HEK293 (cell line): ENCODE results near the gene CTBP1.

Source experiments
- CTCF ChIA-PET: fragments of 350-600 bp; formaldehyde crosslinking; extraction: SDS; loops from one replicate; lab custom pipeline; 2021; ENCODE audit warnings: antibody characterized with exemption; lab: Yijun Ruan, JAX
- POLR2A ChIA-PET: fragments of 300-600 bp; formaldehyde crosslinking; extraction: SDS; loops from one replicate; lab custom pipeline; 2020; ENCODE audit warnings: antibody characterized with exemption, inconsistent platforms; lab: Yijun Ruan, JAX
- H3K27ac ChIP-seq: fragments of 200-500 bp; sonication (Bioruptor generic); 2 replicates; pipeline ENCODE4 v1.5.1; 2014; ENCODE audit warnings: low read depth, low read length, control low read depth, inconsistent platforms; ENCODE audit errors: extremely low read depth
- H3K36me3 ChIP-seq, 2 experiments: fragments of 200-500 bp in 1 of 2; sonication (Bioruptor generic) in 1 of 2; 1 replicate in 1 of 2; 2 replicates in 1 of 2; pipeline ENCODE4 v1.5.1; 2014 to 2017; ENCODE audit warnings: inconsistent platforms in 2 of 2, low read length in 2 of 2; ENCODE audit not compliant: control insufficient read depth in 2 of 2, insufficient read depth in 1 of 2
- H3K4me1 ChIP-seq: fragments of 200-500 bp; sonication (Bioruptor generic); 2 replicates; pipeline ENCODE4 v1.5.1; 2014; ENCODE audit warnings: mild to moderate bottlenecking, low read length, inconsistent platforms; ENCODE audit not compliant: control insufficient read depth, insufficient read depth
- H3K4me3 ChIP-seq: 2 replicates; pipeline ENCODE4 v1.5.1; 2011; ENCODE audit warnings: low read depth, mild to moderate bottlenecking, control low read depth, low read length, moderate library complexity
- H3K9me3 ChIP-seq: fragments of 200-500 bp; sonication (Bioruptor generic); 2 replicates; pipeline ENCODE4 v1.5.1; 2014; ENCODE audit warnings: low read depth, low read length, inconsistent platforms; ENCODE audit not compliant: control insufficient read depth, insufficient read depth
- BCL11A ChIP-seq: fragments of 450-650 bp; formaldehyde crosslinking; IDR thresholded peaks from 2 replicates; pipeline ENCODE4 v1.5.1; 2016; ENCODE audit warnings: low read depth, missing biosample characterization, missing genetic modification characterization
- GFI1B ChIP-seq: fragments of 450-650 bp; formaldehyde crosslinking; IDR thresholded peaks from 2 replicates; pipeline ENCODE4 v1.5.1; 2016; ENCODE audit warnings: missing biosample characterization, missing genetic modification characterization
- GLI4 ChIP-seq: fragments of 450-650 bp; formaldehyde crosslinking; IDR thresholded peaks from 2 replicates; pipeline ENCODE4 v1.5.1; 2016; ENCODE audit warnings: missing biosample characterization, missing genetic modification characterization
- HOXD13 ChIP-seq: sonication (generic); formaldehyde crosslinking; IDR thresholded peaks from 2 replicates; pipeline ENCODE4 v1.8.0; 2022; ENCODE audit warnings: missing genetic modification reagents, borderline replicate concordance
- MZF1 ChIP-seq: fragments of 450-650 bp; formaldehyde crosslinking; IDR thresholded peaks from 2 replicates; pipeline ENCODE4 v1.5.1; 2017; ENCODE audit warnings: missing biosample characterization, missing genetic modification characterization, borderline replicate concordance
- PRDM2 ChIP-seq: fragments of 450-650 bp; formaldehyde crosslinking; IDR thresholded peaks from 2 replicates; pipeline ENCODE4 v1.5.1; 2016; ENCODE audit warnings: missing biosample characterization, missing genetic modification characterization, borderline replicate concordance
- REPIN1 ChIP-seq: fragments of 450-650 bp; formaldehyde crosslinking; IDR thresholded peaks from 2 replicates; pipeline ENCODE4 v1.5.1; 2017; ENCODE audit warnings: missing biosample characterization, missing genetic modification characterization, low read depth
- ZBTB11 ChIP-seq: fragments of 450-650 bp; formaldehyde crosslinking; conservative IDR thresholded peaks from 2 replicates; pipeline ENCODE4 v1.5.1; 2016; ENCODE audit warnings: low read depth, missing biosample characterization, missing genetic modification characterization
- ZBTB26 ChIP-seq: fragments of 450-650 bp; formaldehyde crosslinking; optimal IDR thresholded peaks from 2 replicates; pipeline ENCODE3; 2016; ENCODE audit warnings: missing biosample characterization, mild to moderate bottlenecking, missing genetic modification characterization
- ZEB2 ChIP-seq: fragments of 450-650 bp; formaldehyde crosslinking; IDR thresholded peaks from 2 replicates; pipeline ENCODE4 v1.5.1; 2016; ENCODE audit warnings: missing biosample characterization, missing genetic modification characterization
- ZNF10 ChIP-seq: fragments of 450-650 bp; formaldehyde crosslinking; IDR thresholded peaks from 2 replicates; pipeline ENCODE4 v1.5.1; 2017; ENCODE audit warnings: missing biosample characterization, missing genetic modification characterization
- ZNF2 ChIP-seq: fragments of 450-650 bp; formaldehyde crosslinking; IDR thresholded peaks from 2 replicates; pipeline ENCODE4 v1.5.1; 2016; ENCODE audit warnings: missing biosample characterization, missing genetic modification characterization
- ZNF221 ChIP-seq: fragments of 450-650 bp; formaldehyde crosslinking; IDR thresholded peaks from 2 replicates; pipeline ENCODE4 v1.5.1; 2017; ENCODE audit warnings: missing biosample characterization, missing genetic modification characterization, borderline replicate concordance
- ZNF335 ChIP-seq: fragments of 450-650 bp; formaldehyde crosslinking; conservative IDR thresholded peaks from 2 replicates; pipeline ENCODE4 v1.5.1; 2016; ENCODE audit warnings: missing biosample characterization, missing genetic modification characterization
- ZNF366 ChIP-seq: fragments of 450-650 bp; formaldehyde crosslinking; conservative IDR thresholded peaks from 2 replicates; pipeline ENCODE4 v1.5.1; 2016; ENCODE audit warnings: missing biosample characterization, missing genetic modification characterization
- ZNF404 ChIP-seq: fragments of 450-650 bp; formaldehyde crosslinking; IDR thresholded peaks from 2 replicates; pipeline ENCODE4 v1.5.1; 2017; ENCODE audit warnings: missing biosample characterization, missing genetic modification characterization
- ZNF513 ChIP-seq: fragments of 450-650 bp; IDR thresholded peaks from 2 replicates; pipeline ENCODE4 v1.5.1; 2018; ENCODE audit warnings: missing biosample characterization, missing genetic modification characterization
- ZNF544 ChIP-seq: fragments of 450-650 bp; formaldehyde crosslinking; IDR thresholded peaks from 2 replicates; pipeline ENCODE4 v1.5.0; 2017; ENCODE audit warnings: missing biosample characterization, missing genetic modification characterization
- ZNF571 ChIP-seq: fragments of 450-650 bp; formaldehyde crosslinking; IDR thresholded peaks from 2 replicates; pipeline ENCODE4 v1.5.0; 2017; ENCODE audit warnings: missing biosample characterization, missing genetic modification characterization
- ZNF843 ChIP-seq: fragments of 450-650 bp; formaldehyde crosslinking; IDR thresholded peaks from 2 replicates; pipeline ENCODE4 v1.5.1; 2016; ENCODE audit warnings: missing biosample characterization, missing genetic modification characterization
- TF ChIP-seq, protein P1 (sequence below): fragments of 450-650 bp; formaldehyde crosslinking; IDR thresholded peaks from 2 replicates; pipeline ENCODE4 v1.5.1; 2016; ENCODE audit warnings: missing biosample characterization, missing genetic modification characterization

CTBP1 gene

DNA sequence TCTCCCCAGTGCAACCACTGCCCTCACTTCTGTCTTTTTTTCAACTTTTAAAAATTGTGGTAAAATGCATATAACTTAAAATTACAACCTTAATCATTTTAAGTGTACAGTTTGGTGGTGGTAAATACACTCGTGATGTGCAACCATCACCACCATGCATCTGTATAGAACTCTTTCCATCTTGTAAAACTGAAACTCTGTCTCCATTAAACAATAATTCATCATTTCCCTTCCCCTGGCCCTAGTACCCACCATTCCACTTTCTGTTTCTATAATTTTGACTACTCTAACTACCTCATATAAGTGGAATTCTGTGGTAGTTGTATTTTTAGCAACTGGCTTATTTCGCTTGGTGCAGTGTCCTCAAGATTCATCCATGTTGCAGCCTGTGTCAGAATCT, 6.8 kb upstream of the CTBP1 start (continued):
- TF ChIP-seq ZBTB11 (tag by site-specific recombination) = no peak
- no peak for TF ChIP-seq ZNF571 (tag by site-specific recombination)
- TF ChIP-seq MZF1 (tag by site-specific recombination) = no peak

DNA sequence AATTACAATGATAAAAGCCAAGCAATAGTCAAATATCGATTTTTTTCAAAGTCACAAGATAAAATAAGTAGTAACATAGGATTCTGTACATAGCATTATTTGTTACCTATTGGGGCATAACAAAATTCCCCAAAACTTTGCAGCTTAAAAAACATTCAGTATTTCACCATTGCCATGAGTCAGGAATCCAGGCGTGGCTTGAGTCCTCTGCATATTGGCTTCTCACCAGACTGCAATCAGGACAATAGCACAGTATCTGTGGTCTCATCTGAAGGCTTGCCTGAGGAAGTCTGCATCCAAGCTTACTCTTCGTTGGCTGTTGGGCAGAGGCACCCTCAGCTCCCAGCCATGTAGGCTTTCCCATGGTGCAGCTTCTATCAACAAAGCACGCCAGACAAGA, 6.2 kb upstream of the CTBP1 start:
- H3K36me3 ChIP-seq = peaks cover 0 to 20% of the 10 kb centered on the region in 2 experiments; a peak in 1 of 3 replicates
- no peaks in the 10 kb centered on the region for H3K9me3 ChIP-seq
- POLR2A ChIA-PET = interaction anchor here (1.0 kb wide), 1 partner anchor 457 kb away, joined by 3 read pairs; the partner anchor contains the start of gene SLBP
- no peak overlapping the region for H3K27ac ChIP-seq
- no peak overlapping the region for H3K4me3 ChIP-seq
- H3K4me1 ChIP-seq = no peaks in the 10 kb centered on the region
- CTCF ChIA-PET = interaction anchor here (1.3 kb wide), 1 partner anchor 13 kb away, joined by 3 read pairs; no protein-coding TSS in a partner anchor
- TF ChIP-seq ZNF335 (tag by site-specific recombination) (no peak), ZNF221 (tag by site-specific recombination) (no peak), ZNF2 (tag by site-specific recombination) (no peak), ZNF10 (no peak), HOXD13 (CRISPR knock-in tag) (no peak), ZNF544 (tag by site-specific recombination) (no peak), GLI4 (tag by site-specific recombination) (no peak), ZNF513 (tag by site-specific recombination) (no peak), GFI1B (tag by site-specific recombination) (no peak), BCL11A (no peak), PRDM2 (tag by site-specific recombination) (no peak), REPIN1 (tag by site-specific recombination) (no peak), ZEB2 (tag by site-specific recombination) (no peak), ZNF843 (tag by site-specific recombination) (no peak), ZNF404 (no peak), ZNF366 (no peak), ZBTB26 (tag by site-specific recombination) (no peak)
- TF ChIP-seq, protein P1, sequence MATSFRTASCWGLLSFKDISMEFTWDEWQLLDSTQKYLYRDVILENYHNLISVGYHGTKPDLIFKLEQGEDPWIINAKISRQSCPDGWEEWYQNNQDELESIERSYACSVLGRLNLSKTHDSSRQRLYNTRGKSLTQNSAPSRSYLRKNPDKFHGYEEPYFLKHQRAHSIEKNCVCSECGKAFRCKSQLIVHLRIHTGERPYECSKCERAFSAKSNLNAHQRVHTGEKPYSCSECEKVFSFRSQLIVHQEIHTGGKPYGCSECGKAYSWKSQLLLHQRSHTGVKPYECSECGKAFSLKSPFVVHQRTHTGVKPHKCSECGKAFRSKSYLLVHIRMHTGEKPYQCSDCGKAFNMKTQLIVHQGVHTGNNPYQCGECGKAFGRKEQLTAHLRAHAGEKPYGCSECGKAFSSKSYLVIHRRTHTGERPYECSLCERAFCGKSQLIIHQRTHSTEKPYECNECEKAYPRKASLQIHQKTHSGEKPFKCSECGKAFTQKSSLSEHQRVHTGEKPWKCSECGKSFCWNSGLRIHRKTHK (tag by site-specific recombination) = no peak
